GM12892 (cell line): Measurements from ENCODE around the gene TDRD15.
"Not testable (repeated sequence)": the region's sequence is repeated elsewhere in the genome, so short reads cannot be mapped to it uniquely, and the experiment has no call there.

Experiments used
- DNase-seq: peaks from one replicate; pipeline ENCODE4 v3.0.0; 2011; ENCODE audit not compliant: insufficient read length
- FAIRE-seq: peaks from 2 replicates; lab custom pipeline; 2011; peaks lifted over from hg19 to GRCh38; lab: Jason Lieb, UNC
- POLR2A ChIP-seq: IDR thresholded peaks from 2 replicates; pipeline ENCODE4 v1.6.1; 2011; ENCODE audit warnings: low read depth, low read length, control low read depth
- POLR2AphosphoS5 ChIP-seq: IDR thresholded peaks from 2 replicates; pipeline ENCODE4 v1.6.1; 2011; ENCODE audit warnings: low read depth, low read length, control low read depth
- TAF1 ChIP-seq: IDR thresholded peaks from 2 replicates; pipeline ENCODE4 v1.6.1; 2011; ENCODE audit warnings: low read depth, mild to moderate bottlenecking, control low read depth, low read length, borderline replicate concordance

Gene TDRD15

DNA sequence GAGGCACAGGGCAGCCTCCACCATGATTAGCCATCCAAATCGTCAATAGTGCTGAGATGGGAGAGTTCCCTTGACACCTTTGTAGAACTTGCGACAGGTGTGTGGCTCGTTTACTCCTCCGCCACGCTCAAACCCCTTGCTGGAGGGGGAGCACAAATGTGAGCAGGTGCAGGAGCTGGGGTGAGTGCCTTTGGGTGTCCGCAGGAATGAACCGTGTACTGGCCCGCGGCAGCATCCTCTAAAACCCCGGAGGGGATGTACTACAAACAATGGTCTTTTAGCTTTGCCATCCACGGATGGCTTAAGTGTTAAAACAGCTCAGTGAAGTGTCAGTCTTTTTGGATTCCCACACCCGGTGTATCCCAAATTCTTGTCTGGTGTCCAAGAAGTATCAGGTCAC is 21.4 kb upstream of the TDRD15 start:
- FAIRE-seq (no peak), DNase-seq (no peak)
- TF ChIP-seq POLR2AphosphoS5 = no peak
- TF ChIP-seq TAF1 = no peak
- TF ChIP-seq POLR2A = no peak

DNA sequence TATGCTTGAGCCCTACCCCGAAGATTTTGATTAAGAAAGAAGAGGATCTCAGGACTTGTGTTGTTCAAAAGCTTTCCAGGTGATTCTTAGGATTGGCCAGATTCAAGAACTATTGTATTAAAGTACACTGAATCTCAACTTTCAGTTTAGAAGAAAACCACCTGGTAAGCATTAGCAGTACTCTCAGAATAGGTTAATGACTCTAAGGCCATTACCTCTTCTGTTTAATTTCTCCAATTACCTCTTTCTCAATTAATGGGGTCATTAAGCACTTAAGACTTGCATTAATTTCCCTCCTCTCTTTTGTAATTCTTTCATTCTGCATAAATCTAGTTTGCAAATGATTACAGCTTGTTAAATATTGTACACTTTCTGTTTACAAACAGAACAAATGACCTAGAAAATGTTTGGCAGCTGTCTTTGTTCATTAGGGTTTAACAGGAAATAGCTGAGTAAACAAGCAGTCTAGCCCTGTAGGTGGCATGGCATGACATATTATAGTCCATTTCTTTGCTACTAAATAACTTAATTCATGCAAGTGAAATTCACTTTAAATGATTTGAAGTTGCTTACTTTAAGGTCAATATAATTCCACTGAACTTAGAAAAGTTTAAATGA is 20.4 kb upstream of the TDRD15 start:
- TF ChIP-seq TAF1 (no peak), POLR2A (no peak), POLR2AphosphoS5 (no peak)
- no peak for DNase-seq
- FAIRE-seq = no peak

DNA sequence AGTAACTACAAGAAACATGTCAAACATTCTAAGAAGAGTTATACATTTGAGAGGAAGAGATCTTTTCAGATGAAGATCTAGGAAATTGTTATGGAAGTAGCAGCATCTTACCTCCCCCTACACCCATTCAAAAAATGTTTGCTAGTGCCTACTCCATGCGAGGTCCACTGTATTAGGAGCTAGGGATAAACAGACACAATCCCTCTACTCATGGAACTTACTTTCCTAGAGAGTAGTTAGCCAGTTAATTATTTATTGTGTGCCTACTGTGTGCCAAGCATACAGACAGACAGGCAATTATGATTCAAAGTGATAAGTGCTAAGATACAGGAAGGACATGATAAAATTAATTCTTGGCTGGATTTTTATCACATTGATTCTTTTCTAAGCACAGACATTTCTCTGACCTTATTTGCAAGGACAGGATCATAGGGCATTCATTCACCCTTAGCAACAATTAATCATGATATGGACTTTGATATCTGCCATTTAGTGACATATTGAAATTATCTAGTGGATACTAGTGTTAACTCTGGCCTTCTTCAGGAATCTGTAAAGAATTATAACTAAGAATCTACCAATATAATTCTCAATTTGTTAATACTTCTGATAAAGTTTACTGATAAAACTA is 19.6 kb upstream of the TDRD15 start:
- FAIRE-seq (no peak), DNase-seq (no peak)
- TF ChIP-seq POLR2AphosphoS5 (no peak), TAF1 (no peak), POLR2A (no peak)

DNA sequence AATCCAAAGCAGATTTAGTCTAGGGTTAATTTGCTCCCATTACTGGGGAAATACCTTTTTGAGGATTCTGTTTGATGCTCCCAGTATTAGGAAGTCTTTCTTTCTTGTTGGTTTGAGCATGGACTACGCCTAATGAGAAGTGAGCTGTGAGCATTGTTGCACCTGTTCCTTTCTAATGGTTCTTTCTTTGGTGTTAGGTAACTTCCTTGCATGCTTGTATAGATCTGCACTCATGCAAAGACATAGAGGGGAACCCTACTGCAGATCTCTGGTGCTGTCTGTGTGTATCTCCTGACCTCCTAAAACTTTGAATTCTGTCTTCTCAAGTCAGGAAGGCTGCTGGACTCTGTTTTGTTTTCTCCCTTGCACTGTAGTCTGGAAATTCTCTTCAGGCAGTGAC is 12.8 kb upstream of the TDRD15 start:
- no peak for FAIRE-seq
- no peak for DNase-seq
- TF ChIP-seq POLR2AphosphoS5 (no peak), POLR2A (no peak), TAF1 (no peak)

DNA sequence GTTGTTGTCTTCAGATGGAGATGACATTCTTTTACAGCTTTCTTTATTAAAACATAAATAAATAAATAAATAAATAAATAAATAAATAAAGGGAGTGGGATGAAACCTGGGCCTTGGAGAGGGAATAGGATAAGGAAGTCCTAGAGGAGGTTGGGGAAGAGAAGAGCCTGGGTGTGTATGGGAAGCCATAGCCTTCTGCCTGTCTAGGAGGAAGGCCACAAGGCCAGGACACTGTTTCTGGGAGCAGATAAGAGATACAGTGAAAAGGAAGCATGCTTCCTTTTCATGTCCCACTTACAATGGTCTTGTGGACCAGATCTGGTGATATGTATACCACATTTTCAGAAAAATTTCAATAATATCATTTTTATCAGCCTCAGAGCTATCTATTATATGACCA is 6.1 kb upstream of the TDRD15 start:
- FAIRE-seq = no peak
- no peak for DNase-seq
- no peak for TF ChIP-seq POLR2AphosphoS5
- TF ChIP-seq POLR2A = no peak
- TF ChIP-seq TAF1 = no peak

DNA sequence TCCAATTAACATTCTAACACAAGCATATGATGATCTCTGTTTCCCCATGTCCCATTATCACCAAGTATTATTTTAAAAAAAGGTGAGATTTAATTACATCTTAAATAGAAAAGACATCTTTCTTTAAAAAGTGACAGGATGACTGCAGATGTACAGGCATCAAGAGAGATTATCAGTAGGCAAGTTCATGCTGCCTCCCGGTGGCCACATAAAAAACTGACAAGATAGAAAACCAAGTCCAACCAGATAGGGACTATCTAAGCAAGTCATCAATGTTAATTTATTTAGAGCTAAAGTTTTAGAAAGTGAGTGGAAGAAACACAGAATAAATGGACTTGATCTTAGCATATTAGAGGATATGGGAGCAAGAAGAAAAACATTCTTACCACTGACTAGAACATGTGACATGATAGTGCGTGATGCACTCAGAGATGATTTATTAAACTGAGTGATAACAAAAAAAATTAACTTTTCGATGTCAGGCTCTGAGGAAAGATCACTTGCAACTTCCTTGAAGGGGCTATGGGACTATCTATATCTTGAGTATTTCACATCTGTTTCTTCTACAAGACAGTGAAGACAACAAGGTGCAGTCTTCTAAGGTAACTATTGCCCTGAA is 5.4 kb upstream of the TDRD15 start:
- TF ChIP-seq TAF1 (no peak), POLR2A (no peak), POLR2AphosphoS5 (no peak)
- no peak for DNase-seq
- no peak for FAIRE-seq

DNA sequence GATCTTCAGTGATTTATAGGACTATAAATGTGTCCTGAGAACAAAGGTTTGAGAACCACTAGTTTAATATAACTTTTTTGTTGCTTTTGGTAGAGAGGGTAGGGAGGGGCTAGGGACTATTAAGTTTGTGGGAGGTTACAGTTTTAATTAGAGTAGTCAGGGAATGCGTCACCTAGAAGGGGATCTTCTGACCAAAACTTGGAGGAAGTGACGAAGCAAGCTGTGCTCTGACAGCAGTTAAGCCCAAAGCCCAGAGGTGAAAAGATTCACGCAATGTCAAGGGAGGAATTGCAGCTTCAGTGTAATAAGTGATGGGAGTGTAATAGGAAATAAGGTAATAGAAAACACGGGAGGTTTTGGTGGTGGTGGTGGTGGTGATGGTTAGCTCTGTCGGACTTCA is 8.1 kb downstream of the TDRD15 start:
- FAIRE-seq = no peak
- TF ChIP-seq POLR2A (no peak), TAF1 (no peak), POLR2AphosphoS5 (no peak)
- DNase-seq = no peak

DNA sequence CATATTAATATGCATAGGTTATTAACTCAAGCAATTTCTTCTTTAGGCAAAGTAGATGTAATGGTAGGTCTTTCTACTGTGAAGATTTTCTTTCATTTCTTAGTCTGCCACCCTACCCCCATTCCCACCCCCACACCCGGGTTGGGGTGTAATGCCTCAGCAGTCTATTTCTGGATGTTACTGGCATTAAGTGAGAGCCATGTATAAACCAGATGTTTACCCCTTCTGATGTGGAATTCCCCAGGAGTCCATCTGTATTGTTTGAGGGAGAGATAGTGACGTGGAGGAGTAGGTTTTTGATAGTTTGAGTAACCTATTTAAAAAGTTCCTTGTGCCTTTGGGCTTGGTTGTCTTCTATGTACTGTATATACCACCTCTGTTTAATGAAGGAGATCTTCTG is 11.8 kb downstream of the TDRD15 start:
- DNase-seq = no peak
- TF ChIP-seq TAF1 (no peak), POLR2AphosphoS5 (no peak), POLR2A (no peak)
- FAIRE-seq = no peak

DNA sequence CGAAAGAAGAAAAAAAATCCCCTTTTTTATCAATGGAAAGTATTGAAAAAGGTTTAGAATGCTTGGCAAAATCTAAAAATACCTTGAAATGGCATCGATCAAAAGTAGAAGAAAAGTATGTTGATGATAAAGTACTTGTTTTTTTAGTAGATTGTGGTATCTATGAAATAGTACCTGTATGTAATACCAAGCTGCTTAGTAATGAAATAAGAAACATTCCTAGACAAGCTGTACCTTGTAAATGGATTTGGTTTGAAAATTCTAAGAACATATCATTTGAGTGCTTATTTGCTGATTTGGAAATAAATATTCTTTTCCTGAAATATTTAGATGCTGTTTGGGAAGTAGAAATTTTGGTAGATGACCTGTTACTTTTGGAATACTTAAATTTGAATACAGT is 18.4 kb downstream of the TDRD15 start:
- no peak for FAIRE-seq
- TF ChIP-seq POLR2A = no peak
- no peak for TF ChIP-seq POLR2AphosphoS5
- no peak for TF ChIP-seq TAF1
- DNase-seq = no peak

DNA sequence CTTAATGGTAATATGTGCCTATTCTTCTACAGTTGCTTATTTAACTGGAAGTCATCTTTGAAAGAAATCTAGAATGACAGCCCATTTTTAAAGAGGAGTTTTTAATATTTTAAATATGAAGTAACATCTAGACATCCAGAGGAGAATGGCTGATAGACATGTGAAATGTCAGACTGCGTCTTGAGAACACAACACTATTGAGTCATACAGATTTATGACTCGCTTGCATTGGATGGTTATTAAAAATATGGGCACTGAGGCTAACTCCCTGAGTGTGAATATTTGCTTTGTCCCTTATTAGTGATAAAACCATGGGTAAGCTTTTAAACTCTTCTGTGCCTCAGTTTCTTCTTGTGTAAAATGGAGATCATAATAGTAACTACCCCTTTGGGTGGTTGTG is 22.9 kb downstream of the TDRD15 start:
- DNase-seq = no peak
- no peak for FAIRE-seq
- TF ChIP-seq TAF1 = no peak
- TF ChIP-seq POLR2AphosphoS5 = no peak
- no peak for TF ChIP-seq POLR2A

DNA sequence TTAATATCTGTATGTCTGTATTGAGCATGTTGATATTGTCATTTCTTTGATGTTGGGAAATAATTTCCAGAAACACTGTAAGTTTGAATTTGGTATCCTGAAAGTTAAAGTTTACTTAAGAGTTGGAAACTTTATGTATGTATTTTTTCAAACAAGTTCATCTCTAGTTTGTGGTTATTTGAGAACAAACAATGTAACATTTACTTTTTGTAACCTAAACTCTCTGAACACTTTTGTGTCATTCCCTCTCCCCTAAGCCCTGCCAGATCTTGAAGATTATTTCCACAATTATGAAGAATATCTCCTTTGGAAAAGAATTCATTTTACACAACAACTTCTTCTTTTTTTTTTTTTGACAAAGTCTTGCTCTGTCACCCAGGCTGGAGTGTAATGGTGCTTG is 24.9 kb downstream of the TDRD15 start:
- TF ChIP-seq TAF1 (no peak), POLR2A (no peak), POLR2AphosphoS5 (no peak)
- no peak for FAIRE-seq
- no peak for DNase-seq

DNA sequence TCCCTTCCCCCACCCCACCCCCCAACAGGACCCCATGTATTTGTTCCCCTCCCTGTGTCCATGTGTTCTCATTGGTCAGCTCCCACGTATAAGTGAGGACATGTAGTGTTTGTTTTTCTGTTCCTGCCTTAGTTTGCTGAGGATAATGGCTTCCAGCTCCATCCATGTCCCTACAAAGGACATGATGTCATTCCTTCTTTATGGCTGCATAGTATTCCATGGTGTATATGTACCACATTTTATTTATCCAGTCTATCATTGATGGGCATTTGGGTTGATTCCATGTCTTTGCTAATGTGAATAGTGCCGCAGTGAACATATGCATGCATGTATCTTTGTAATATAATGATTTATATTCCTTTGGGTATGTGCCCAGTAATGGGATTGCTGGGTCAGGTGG is 27.5 kb downstream of the TDRD15 start:
- not testable (repeated sequence) for DNase-seq, FAIRE-seq
